HG03457 (cell line): ENCODE data around the gene SERPINB8.

ENCODE experiments used
- ATAC-seq: cut with Tn5 transposase; IDR thresholded peaks from one replicate; pipeline ENCODE4 v1.9.1; 2021; ENCODE audit warnings: moderate number of reproducible peaks; ENCODE audit not compliant: unreplicated experiment

SERPINB8 gene

GRCh38 chr18:64011513-64011912 lies 41.6 kb downstream of the SERPINB8 start:
- no peak for ATAC-seq

- ATAC-seq = no peak
These were observed 48.0 kb downstream of the SERPINB8 start for GRCh38 chr18:64017870-64018269.

GRCh38 chr18:64019922-64020756 lies 50.3 kb downstream of the SERPINB8 start:
- no peak for ATAC-seq

- no peak for ATAC-seq
These were observed 56.5 kb downstream of the SERPINB8 start for GRCh38 chr18:64026350-64026749.

- ATAC-seq = peak; percentile 83
These were observed 58.2 kb downstream of the SERPINB8 start for GRCh38 chr18:64027931-64028695.

GRCh38 chr18:64029096-64029495 lies 59.2 kb downstream of the SERPINB8 start:
- no peak for ATAC-seq

GRCh38 chr18:64031411-64031810 lies 61.5 kb downstream of the SERPINB8 start:
- ATAC-seq = no peak

- ATAC-seq = no peak
These were observed 62.4 kb downstream of the SERPINB8 start for GRCh38 chr18:64032312-64032711.

GRCh38 chr18:64037812-64038414 lies 68.0 kb downstream of the SERPINB8 start:
- ATAC-seq = peak; percentile 59
